GM23338 (cell line): ENCODE data around the gene EXOC3L1. TPM values are rescaled to one million over a fixed set of nuclear protein-coding genes. Genes with fewer than 3 reads are reported as not detected.

ENCODE experiments used
- ATAC-seq: fragments of 200-7000 bp; cut with Tn5 transposase; 3 replicates; pipeline ENCODE4 v1.9.1; 2020
- DNase-seq: peaks from one replicate; pipeline ENCODE4 v3.0.0-alpha.2; 2015; ENCODE audit warnings: low spot score
- H2AFZ ChIP-seq: fragments of 200-600 bp; sonication (generic); 2 replicates; pipeline ENCODE4 v1.8.0; 2016; ENCODE audit warnings: antibody characterized with exemption, mild to moderate bottlenecking, moderate library complexity
- H3F3A ChIP-seq: fragments of 200-600 bp; sonication (generic); replicated peaks from 2 replicates; pipeline ENCODE4 v1.8.0; 2017; ENCODE audit warnings: antibody characterized with exemption, mixed run types, low read depth
- H3K27ac ChIP-seq: fragments of 200-600 bp; sonication (generic); 2 replicates; pipeline ENCODE4 v1.6.1; 2016; ENCODE audit warnings: low read depth
- H3K27me3 ChIP-seq: fragments of 200-600 bp; sonication (generic); 2 replicates; pipeline ENCODE4 v1.8.0; 2016; ENCODE audit warnings: mild to moderate bottlenecking, mixed run types, moderate library complexity; ENCODE audit not compliant: insufficient read depth
- H3K36me3 ChIP-seq: fragments of 200-600 bp; sonication (generic); 2 replicates; pipeline ENCODE4 v1.8.0; 2016; ENCODE audit warnings: mild to moderate bottlenecking; ENCODE audit not compliant: insufficient read depth
- H3K4me1 ChIP-seq: fragments of 200-600 bp; sonication (generic); 2 replicates; pipeline ENCODE4 v1.8.0; 2016; ENCODE audit warnings: mild to moderate bottlenecking, moderate library complexity; ENCODE audit not compliant: insufficient read depth
- H3K4me2 ChIP-seq: fragments of 200-600 bp; sonication (generic); 2 replicates; pipeline ENCODE4 v1.7.1; 2017; ENCODE audit warnings: mixed run types
- H3K4me3 ChIP-seq: fragments of 200-600 bp; sonication (generic); 2 replicates; pipeline ENCODE4 v1.6.1; 2016; ENCODE audit warnings: mixed run types
- H3K79me2 ChIP-seq: fragments of 200-600 bp; sonication (generic); replicated peaks from 2 replicates; pipeline ENCODE4 v1.8.0; 2017; ENCODE audit warnings: mild to moderate bottlenecking; ENCODE audit not compliant: insufficient read depth
- H3K9me2 ChIP-seq: fragments of 200-600 bp; sonication (generic); 2 replicates; pipeline ENCODE4 v1.8.0; 2017; ENCODE audit not compliant: insufficient read depth
- H4K20me1 ChIP-seq: fragments of 200-600 bp; sonication (generic); replicated peaks from 2 replicates; pipeline ENCODE4 v1.8.0; 2017; ENCODE audit warnings: mild to moderate bottlenecking; ENCODE audit not compliant: insufficient read depth
- H3K27ac Mint-ChIP-seq: 2 replicates; pipeline ENCODE4 v1.8.0; 2020; ENCODE audit warnings: inconsistent platforms, mild to moderate bottlenecking, moderate library complexity, mixed read lengths
- H3K27me3 Mint-ChIP-seq: 3 replicates; pipeline ENCODE4 v1.8.0; 2022; ENCODE audit warnings: low read depth, mild to moderate bottlenecking, moderate library complexity, mixed read lengths, inconsistent platforms; ENCODE audit not compliant: insufficient read depth, poor library complexity
- H3K36me3 Mint-ChIP-seq: 3 replicates; pipeline ENCODE4 v1.8.0; 2021; ENCODE audit warnings: low read depth, mild to moderate bottlenecking, inconsistent platforms, moderate library complexity, mixed read lengths
- H3K4me1 Mint-ChIP-seq: 3 replicates; pipeline ENCODE4 v1.8.0; 2020; ENCODE audit warnings: mild to moderate bottlenecking, inconsistent platforms, mixed read lengths
- H3K4me3 Mint-ChIP-seq: 3 replicates; pipeline ENCODE4 v1.8.0; 2021; ENCODE audit warnings: moderate library complexity, mild to moderate bottlenecking, inconsistent platforms, mixed read lengths
- H3K9me3 Mint-ChIP-seq: 3 replicates; pipeline ENCODE4 v1.8.0; 2020; ENCODE audit warnings: moderate library complexity, mild to moderate bottlenecking, inconsistent platforms, mixed read lengths
- CREB1 ChIP-seq: fragments of 250-450 bp; sonication (Bioruptor Pico); IDR thresholded peaks from 2 replicates; pipeline ENCODE4 v1.5.0; 2020; ENCODE audit warnings: low read depth, mild to moderate bottlenecking, moderate library complexity
- EZH2 ChIP-seq: fragments of 200-600 bp; sonication (generic); IDR thresholded peaks from one replicate; pipeline ENCODE4 v1.8.0; 2017; ENCODE audit warnings: antibody characterized with exemption, mild to moderate bottlenecking, low read depth; ENCODE audit not compliant: unreplicated experiment
- EZH2phosphoT487 ChIP-seq: fragments of 200-600 bp; sonication (generic); IDR thresholded peaks from one replicate; pipeline ENCODE4 v1.8.1; 2018; ENCODE audit warnings: antibody characterized with exemption; ENCODE audit not compliant: unreplicated experiment
- JUNB ChIP-seq: IDR thresholded peaks from one replicate; pipeline ENCODE4 v1.6.1; 2016; ENCODE audit warnings: antibody characterized with exemption; ENCODE audit not compliant: unreplicated experiment
- NANOG ChIP-seq: IDR thresholded peaks from 2 replicates; pipeline ENCODE4 v1.6.1; 2016; ENCODE audit warnings: antibody characterized with exemption, borderline replicate concordance
- POLR2AphosphoS5 ChIP-seq: IDR thresholded peaks from 2 replicates; pipeline ENCODE4 v1.6.1; 2016; ENCODE audit warnings: antibody characterized with exemption, low read depth
- REST ChIP-seq: IDR thresholded peaks from one replicate; pipeline ENCODE4 v1.6.1; 2018; ENCODE audit warnings: antibody characterized with exemption; ENCODE audit not compliant: unreplicated experiment
- ZNF114 ChIP-seq: fragments of 250-450 bp; sonication (Bioruptor Pico); IDR thresholded peaks from 2 replicates; pipeline ENCODE4 v1.5.0; 2020; ENCODE audit warnings: mild to moderate bottlenecking, moderate library complexity
- ZNF331 ChIP-seq: fragments of 250-450 bp; sonication (Bioruptor Pico); IDR thresholded peaks from 2 replicates; pipeline ENCODE4 v1.5.0; 2020; ENCODE audit warnings: low read depth, mild to moderate bottlenecking, moderate library complexity
- polyA plus RNA-seq: library from polyadenylated mRNA; unstranded; fragments of >200 nt; fragmentation: Nextera tagmentation; extraction: Ambion mirVana; gene quantifications from 2 replicates; pipeline ENCODE4 v1.2.1, GENCODE V29; 2016
- total RNA-seq: library from RNA; depleted of rRNA; stranded (reverse); fragments of >200 nt; shearing (Covaris generic); gene quantifications from 2 replicates; pipeline ENCODE4 v1.2.3, GENCODE V29; 2014
- TF ChIP-seq, protein P1 (sequence below), 2 experiments: fragments of 200-600 bp in 1 of 2; sonication (generic) in 1 of 2; conservative IDR thresholded peaks; 2 replicates each; pipeline versions ENCODE4 v1.5.1 to v1.6.1; 2016 to 2017; ENCODE audit warnings: antibody characterized with exemption in 2 of 2, low read depth in 2 of 2, mild to moderate bottlenecking in 2 of 2, moderate library complexity in 1 of 2

EXOC3L1 gene
- total and polyA plus RNA-seq, 2 experiments from 2014 or later = 1.1 to 2.3 TPM

GRCh38 chr16:67199011-67199807 lies 9.3 kb upstream of the EXOC3L1 start, which contains the start of gene ELMO3 (continued):
- TF ChIP-seq CREB1 (CRISPR knock-in tag) = peak; percentile 55
- TF ChIP-seq ZNF331 (CRISPR knock-in tag) = no peak

DNA sequence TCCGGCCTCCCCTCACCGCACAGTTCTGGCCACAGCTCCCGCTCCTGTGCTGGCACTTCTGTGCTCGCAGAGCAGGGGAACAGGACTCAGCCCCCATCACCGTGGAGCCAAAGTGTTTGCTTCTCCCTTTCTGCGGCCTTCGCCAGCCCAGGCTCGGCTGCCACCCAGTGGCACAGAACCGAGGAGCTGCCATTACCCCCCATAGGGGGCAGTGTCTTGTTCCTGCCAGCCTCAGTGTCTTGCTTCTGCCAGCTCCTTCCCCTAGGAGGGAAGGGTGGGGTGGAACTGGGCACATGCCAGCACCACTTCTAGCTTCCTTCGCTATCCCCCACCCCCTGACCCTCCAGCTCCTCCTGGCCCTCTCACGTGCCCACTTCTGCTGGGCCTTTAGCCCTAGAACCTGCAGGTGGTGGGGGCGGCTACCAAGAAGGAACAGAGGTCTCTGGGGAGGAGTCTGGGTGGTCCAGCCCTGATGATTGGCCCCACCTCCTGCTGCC lies 8.3 kb upstream of the EXOC3L1 start:
- Histone ChIP-seq H3K27ac (peak overlapping the region; percentile 78; the same call in 1 of the 2 replicates), H2AFZ (no peak overlapping the region), H3K4me1 (peaks cover 9% of the 10 kb centered on the region), H3F3A (peaks cover 20% of the 10 kb centered on the region; the same call in 1 of the 2 replicates), H3K36me3 (peaks cover 20% of the 10 kb centered on the region; the same call in 1 of the 2 replicates), H3K4me2 (peak overlapping the region; percentile 84; the same call in 1 of the 2 replicates), H3K9me2 (no peaks in the 10 kb centered on the region), H3K79me2 (peaks cover 9% of the 10 kb centered on the region), H4K20me1 (peaks cover 16% of the 10 kb centered on the region; the same call in 1 of the 2 replicates), H3K27me3 (no peaks in the 10 kb centered on the region), H3K4me3 (peak overlapping the region; percentile 79; the same call in 1 of the 2 replicates)
- H3K4me1 Mint-ChIP-seq = peaks cover 13% of the 10 kb centered on the region
- peaks cover 49% of the 10 kb centered on the region for H3K36me3 Mint-ChIP-seq
- peak overlapping the region; percentile 54 for H3K4me3 Mint-ChIP-seq
- H3K27ac Mint-ChIP-seq = no peak overlapping the region
- H3K9me3 Mint-ChIP-seq = no peaks in the 10 kb centered on the region
- DNase-seq = peak; percentile 68
- TF ChIP-seq, protein P1, sequence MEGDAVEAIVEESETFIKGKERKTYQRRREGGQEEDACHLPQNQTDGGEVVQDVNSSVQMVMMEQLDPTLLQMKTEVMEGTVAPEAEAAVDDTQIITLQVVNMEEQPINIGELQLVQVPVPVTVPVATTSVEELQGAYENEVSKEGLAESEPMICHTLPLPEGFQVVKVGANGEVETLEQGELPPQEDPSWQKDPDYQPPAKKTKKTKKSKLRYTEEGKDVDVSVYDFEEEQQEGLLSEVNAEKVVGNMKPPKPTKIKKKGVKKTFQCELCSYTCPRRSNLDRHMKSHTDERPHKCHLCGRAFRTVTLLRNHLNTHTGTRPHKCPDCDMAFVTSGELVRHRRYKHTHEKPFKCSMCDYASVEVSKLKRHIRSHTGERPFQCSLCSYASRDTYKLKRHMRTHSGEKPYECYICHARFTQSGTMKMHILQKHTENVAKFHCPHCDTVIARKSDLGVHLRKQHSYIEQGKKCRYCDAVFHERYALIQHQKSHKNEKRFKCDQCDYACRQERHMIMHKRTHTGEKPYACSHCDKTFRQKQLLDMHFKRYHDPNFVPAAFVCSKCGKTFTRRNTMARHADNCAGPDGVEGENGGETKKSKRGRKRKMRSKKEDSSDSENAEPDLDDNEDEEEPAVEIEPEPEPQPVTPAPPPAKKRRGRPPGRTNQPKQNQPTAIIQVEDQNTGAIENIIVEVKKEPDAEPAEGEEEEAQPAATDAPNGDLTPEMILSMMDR (conservative IDR thresholded peaks at IDR 0.05; ENCODE audit: low read depth in 2 of 2) = peak; percentile 69 to 72
- no peak for TF ChIP-seq REST
- peaks cover 16% of the 10 kb centered on the region for H3K27me3 Mint-ChIP-seq
- peak; percentile 34 for ATAC-seq

GRCh38 chr16:67197704-67198103 lies 7.8 kb upstream of the EXOC3L1 start:
- peaks cover 15% of the 10 kb centered on the region for H3K4me1 Mint-ChIP-seq
- no peaks in the 10 kb centered on the region for H3K9me3 Mint-ChIP-seq
- H3K27ac ChIP-seq = no peak overlapping the region
- H3F3A ChIP-seq = peaks cover 23% of the 10 kb centered on the region; the same call in 1 of the 2 replicates
- no peak overlapping the region for H3K4me3 Mint-ChIP-seq
- no peaks in the 10 kb centered on the region for H3K9me2 ChIP-seq
- no peak overlapping the region for H3K27ac Mint-ChIP-seq
- H3K4me1 ChIP-seq = peaks cover 11% of the 10 kb centered on the region
- peaks cover 22% of the 10 kb centered on the region for H4K20me1 ChIP-seq
- H2AFZ ChIP-seq = no peak overlapping the region
- no peak overlapping the region for H3K4me3 ChIP-seq
- peaks cover 20% of the 10 kb centered on the region; the same call in 1 of the 2 replicates for H3K36me3 ChIP-seq
- H3K27me3 ChIP-seq = no peaks in the 10 kb centered on the region
- peaks cover 15% of the 10 kb centered on the region for H3K79me2 ChIP-seq
- no peak overlapping the region for H3K4me2 ChIP-seq
- ATAC-seq (no peak), DNase-seq (no peak)
- peaks cover 51% of the 10 kb centered on the region for H3K36me3 Mint-ChIP-seq
- H3K27me3 Mint-ChIP-seq = peaks cover 18% of the 10 kb centered on the region
- TF ChIP-seq EZH2phosphoT487 (no peak), ZNF114 (no peak), CREB1 (CRISPR knock-in tag) (no peak), EZH2 (no peak), NANOG (no peak), JUNB (no peak), POLR2AphosphoS5 (no peak)
- TF ChIP-seq, protein P1 (conservative IDR thresholded peaks at IDR 0.05; ENCODE audit: low read depth in 2 of 2) = no peak
